HG02943 (cell line): Measurements from ENCODE around the gene PTK7.
"Not testable (repeated sequence)": the region's sequence is repeated elsewhere in the genome, so short reads cannot be mapped to it uniquely, and the experiment has no call there.

Experiments used
- ATAC-seq: cut with Tn5 transposase; IDR thresholded peaks from one replicate; pipeline ENCODE4 v1.9.1; 2021; ENCODE audit warnings: mild to moderate bottlenecking, low read depth, moderate library complexity; ENCODE audit not compliant: unreplicated experiment

PTK7 gene

DNA sequence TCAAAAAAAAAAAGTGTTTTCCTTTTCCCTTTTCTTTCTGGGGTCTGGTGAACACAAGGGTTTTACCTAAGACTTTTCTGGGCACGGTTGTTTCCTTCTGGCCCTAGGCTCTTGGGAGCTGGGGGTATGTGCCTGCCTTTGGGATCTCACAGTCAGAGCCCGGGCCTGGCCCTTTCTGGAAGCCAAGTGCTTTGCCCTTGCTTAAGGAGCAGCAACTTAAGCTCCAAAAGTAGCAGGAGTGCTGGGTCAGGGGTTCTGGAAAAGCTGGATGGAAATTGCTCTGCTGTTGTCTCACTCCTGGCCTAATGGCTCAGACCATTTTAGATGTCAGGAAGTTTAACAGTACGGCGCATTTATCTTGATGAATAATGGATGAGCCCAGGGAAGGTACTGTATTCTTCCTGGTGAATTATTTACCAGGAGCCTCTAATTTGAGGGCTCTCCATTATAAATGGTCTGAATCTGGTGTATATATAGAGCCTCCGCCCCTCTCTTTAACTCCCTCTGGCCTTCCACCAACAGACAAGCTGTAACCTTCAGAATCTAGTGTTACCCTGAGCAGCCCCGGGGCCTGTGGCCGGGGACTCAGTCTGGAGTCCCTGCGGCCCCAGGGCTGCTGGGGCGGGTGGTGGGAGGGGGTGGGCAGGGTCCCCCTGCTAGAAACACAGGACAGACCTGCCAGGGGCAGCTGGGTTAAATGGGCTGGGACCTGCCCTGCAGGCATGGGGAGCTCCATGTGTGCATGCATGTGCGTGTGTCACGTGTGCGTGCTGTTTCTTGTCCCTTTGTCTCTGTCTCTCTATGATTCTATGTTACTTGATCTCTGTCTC, 37.5 kb downstream of the PTK7 start:
- no peak for ATAC-seq

DNA sequence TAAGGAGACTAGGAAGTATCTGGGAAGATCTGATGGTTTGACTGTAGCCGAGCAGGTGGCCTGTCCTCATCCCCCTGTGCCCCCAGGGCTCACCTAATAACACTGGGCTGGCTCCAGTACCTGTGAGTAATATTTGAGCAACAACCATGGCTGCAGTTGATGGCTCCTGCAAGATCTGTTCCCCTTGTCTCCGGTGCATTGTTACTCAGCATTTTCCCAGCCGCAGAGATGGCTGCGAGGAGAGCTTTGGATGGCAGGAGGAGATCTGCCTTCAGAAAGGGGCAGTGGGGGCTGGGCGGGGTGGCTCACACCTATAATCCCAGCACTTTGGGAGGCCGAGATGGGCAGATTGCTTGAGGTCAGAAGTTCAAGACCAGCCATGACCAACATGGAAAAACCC, 39.3 kb downstream of the PTK7 start:
- no peak for ATAC-seq

DNA sequence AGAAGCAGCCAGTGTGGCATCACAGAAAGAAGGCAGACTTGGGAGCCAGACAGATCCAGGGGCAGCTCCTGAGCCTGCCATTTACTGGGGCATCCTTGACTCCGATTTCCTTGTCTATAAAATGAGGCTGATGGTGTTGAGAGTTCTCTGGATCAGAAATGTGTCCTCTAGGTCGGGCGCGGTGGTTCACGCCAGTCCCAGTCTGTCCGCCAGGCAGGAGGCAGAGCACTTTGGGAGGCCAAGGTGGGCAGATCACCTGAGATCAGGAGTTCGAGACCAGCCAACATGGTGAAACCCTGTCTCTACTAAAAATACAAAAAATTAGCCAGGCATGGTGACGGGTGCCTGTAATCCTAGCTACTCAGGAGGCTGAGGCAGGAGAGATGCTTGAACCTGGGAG, 41.4 kb downstream of the PTK7 start:
- not testable (repeated sequence) for ATAC-seq

DNA sequence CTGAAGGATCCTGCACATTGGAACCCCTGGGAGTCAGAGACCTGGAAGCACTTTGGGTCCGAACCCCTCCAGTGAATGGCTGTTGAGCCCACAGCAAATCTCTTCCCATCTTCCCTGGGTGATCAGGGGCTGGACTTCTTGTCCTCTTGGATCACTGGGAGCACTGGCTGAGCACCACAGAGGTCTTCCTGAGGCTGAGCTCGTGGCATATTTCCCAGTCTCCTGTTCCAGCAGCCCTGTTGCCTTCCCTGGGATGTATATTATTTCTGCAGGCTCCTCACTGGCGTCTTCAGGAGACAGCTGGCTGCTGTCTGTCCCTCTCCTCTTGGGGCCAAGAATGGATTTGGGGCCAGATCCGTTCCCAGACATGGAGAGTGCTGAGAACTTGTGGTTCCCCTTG, 43.4 kb downstream of the PTK7 start:
- no peak for ATAC-seq

DNA sequence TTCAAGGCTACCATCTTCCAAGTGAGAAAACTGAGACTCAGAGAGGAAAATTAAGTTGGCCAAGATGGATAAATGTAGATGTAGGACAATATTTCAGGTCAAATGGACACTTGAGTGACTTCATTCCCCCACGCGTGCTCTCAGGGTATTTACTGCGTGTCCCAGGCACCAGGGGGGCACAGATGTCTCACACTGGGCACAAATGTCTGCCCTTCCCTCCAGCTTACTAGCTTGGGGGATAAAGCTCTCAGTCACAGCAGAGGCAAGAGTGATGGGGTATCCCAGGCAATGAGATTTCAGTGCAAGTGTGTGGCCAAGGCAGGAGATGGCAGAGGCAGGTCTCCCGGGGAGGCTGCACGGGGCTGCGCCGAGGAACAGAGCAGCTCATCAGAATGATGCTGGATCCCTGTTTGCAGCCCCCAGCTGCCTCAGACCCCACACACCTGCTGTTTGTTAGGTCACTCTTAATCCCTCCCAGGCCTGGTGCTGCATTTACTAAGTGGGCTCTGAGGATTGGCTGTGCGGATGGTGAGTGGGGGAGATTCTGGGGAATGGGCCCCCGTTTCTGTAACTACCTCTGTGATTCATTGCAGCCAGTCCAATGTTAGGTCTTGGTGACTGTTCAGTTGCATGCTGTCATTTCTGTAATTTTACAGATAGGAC, 44.1 kb downstream of the PTK7 start:
- ATAC-seq = no peak

DNA sequence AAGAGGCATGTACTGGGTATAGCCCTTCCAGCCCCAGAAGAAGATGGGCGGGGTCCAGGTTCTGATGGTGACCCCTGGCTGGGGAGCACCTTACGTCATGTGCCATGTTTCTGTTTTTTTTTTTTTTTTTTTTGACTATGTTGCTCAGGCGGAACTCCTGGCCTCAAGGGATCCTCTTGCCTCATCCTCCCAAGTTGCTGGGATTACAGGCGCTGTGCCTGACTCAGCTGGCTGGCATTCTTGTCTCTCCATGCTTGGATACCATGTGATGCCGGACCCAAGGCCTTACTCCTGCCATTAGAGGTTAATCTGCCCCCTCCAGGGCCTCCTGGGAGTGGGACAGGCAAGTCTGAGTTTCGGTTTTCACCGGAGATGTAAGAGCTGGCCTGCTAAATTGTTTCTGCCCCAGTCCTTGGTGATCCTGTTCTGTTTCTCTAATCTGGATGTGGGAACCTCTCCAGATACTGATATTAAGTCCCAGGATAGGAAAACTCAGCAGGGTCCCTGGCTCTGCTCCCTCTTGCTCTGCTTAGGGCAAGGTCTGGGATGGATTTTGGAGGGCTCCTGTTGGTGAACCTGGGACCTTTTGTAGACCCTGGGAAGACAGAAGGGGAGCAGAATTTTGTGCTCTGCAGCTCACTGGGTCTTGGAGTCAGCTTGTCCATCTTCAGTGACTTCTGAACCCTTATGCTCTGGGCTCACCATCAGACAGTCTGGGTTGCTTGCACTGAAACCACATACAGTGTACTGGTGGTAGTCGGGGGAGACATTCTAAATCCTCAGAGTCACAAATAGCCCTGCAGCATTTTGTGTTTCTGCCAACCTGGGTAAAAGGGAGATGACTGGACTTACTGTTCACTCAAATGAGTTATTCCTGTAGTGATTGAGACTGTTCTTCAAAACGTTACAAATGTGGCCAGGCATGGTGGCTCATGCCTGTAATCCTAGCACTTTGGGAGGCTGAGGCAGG, 45.1 kb downstream of the PTK7 start:
- no peak for ATAC-seq

DNA sequence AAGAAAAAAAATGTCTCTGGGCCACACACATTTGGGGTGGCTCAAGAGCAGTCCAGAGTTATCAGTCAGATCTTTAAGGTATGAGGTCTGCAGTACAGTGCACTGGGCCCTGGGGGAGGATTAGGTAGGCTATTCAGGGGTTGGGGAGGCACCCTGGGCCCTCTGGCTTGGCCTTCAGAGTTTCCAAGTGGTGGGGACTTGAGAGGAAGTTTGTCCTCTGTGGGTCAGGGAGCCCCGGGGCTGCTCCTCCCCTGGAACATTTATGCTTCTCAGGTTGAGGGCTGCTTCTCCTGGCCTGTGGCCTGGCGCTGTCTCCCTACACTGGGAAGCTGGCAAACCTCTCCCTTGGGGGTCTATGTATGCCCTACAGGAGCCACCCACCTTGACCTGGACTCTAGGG, 46.0 kb downstream of the PTK7 start:
- ATAC-seq = no peak

DNA sequence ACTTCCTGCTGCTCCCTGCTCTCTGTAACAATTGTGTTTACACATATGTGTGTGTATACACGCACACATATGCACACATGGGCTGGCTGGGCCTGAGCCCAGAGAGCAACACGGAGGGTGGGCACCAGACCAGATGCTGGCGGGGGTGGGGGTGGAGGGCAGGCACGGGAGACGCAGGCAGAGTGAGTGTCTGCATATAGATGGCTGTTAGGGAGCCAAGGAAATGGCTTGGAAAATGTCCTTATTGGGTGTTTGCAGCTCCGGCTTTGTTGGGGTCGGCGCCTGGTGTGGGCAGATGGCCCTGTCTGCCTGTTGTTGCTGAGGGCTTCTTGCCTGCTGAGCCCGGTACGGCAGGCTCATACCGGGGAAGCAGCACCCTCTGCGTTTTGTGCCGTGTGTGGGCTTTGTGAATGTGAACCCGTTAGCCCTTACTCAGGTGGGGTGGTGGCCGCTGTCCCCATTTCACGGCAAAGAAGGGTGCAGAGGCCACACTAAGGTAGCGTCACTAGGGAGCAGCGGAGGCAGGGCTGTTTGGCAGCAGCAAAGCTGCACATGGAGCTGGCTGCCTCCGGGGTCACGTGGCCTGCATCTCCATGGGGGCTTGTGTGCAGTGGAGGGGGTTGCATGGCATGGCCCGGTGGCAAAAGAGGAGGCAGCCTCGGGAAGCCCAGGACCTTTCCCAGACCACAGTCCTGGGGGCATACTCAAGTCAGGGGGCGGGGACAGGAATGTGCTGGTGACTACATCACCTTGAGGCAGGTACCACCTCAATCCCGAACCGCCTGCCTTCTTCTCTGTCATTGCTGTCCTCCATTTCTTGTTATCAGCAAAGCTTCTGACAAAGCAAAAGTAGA, 47.6 kb downstream of the PTK7 start:
- ATAC-seq = no peak

DNA sequence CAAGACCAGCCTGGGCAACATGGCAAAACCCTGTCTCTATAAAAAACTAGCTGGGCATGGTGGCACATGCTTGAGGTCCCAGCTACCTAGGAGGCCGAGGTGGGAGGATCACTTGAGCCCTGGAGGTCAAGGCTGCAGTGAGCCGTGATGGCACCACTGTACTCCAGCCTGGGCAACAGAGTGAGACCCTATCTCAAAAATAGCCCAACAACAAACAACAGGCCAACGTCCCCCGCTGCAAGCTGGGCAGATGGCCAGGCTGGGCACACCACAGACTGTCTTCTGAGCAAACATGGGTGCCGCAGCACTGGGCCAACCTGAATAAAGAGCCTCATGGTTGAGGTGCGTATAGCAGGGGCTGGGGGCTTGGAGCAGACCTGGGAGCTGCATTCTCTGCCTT, 48.4 kb downstream of the PTK7 start:
- no peak for ATAC-seq

DNA sequence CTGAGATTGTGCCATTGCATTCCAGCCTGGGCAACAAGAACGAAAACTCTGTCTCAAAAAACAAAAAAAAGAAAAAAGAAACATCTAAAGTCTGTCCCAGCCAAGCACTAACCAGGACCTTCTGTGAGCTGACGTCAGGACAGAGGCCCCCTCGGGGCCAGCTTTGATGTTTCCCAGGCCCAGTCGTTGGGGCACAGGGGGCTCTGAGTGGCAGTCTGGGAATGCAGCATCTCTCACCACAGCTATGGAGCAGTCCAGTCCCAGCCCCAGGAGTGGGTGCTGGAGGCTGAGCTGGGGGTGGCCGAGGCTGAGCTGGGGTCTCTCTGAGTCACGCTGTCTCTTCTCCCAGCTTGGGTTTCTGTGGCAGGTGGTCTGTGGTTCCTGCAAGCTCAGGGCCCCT, 49.0 kb downstream of the PTK7 start:
- no peak for ATAC-seq

DNA sequence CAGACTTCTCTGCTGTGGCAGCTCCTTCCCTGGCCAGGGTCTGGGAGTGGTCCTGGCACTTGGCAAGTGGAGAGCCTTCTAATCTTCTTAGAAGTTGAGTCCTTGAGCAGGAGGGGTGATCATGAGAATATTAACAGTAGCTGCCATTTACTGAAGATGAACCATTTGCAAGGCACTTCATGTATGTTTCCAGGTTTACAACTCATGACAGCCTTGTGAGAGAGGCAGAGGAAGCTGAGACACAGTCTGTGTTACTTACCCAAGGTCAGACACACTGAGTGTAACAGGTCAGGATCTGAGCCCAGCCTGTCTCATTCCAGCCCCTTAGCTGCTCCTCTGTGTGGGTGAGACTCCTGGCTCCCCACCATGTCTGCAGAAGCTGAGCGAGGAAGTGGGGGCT, 49.4 kb downstream of the PTK7 start:
- ATAC-seq = no peak

DNA sequence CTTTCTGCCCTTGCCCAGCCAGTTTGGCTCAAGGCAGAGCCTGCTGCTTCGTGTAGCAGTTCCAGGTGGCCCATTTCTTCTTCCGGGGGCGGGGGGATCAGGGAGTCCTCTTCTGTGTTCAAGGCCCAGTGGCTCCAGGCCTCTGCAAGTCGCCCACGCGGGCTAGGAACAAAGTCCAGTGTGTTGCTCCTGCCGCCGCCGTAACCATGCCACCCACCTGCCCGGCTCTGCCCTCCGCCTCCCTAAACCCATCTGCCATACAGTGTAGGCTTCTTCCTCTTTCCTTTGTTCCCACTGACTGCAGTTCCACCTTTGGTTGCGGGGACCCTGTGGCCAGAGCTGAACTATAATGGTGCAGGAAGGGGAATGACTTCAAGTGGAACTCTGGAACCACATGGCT, 51.1 kb downstream of the PTK7 start:
- ATAC-seq = no peak

DNA sequence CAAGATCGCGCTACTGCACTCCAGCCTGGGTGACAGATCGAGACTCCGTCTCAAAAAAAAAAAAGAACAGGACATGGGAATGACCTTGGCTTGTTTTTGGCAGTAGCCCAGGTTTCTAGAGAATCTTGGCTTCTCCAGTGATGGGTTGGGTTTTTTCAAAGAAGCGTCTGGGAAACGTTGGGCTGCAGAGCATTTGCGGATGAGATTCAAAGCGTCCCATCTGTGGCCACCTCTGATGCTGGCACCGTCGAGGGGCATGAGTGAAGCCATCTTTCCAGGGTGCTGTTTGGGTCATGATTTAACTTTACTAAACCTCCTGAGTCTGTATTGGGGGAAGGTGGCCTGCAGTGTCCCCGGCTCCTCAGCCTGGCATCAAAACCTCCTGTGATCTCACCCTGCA, 51.8 kb downstream of the PTK7 start:
- no peak for ATAC-seq

DNA sequence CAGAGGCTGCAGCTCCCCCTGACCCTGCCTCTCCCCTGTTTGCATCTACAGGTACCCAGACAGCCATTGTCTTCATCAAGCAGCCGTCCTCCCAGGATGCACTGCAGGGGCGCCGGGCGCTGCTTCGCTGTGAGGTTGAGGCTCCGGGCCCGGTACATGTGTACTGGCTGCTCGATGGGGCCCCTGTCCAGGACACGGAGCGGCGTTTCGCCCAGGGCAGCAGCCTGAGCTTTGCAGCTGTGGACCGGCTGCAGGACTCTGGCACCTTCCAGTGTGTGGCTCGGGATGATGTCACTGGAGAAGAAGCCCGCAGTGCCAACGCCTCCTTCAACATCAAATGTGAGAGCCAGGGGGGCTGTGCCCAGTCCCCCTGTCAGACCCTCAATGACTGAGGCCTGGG, 52.8 kb downstream of the PTK7 start:
- no peak for ATAC-seq

DNA sequence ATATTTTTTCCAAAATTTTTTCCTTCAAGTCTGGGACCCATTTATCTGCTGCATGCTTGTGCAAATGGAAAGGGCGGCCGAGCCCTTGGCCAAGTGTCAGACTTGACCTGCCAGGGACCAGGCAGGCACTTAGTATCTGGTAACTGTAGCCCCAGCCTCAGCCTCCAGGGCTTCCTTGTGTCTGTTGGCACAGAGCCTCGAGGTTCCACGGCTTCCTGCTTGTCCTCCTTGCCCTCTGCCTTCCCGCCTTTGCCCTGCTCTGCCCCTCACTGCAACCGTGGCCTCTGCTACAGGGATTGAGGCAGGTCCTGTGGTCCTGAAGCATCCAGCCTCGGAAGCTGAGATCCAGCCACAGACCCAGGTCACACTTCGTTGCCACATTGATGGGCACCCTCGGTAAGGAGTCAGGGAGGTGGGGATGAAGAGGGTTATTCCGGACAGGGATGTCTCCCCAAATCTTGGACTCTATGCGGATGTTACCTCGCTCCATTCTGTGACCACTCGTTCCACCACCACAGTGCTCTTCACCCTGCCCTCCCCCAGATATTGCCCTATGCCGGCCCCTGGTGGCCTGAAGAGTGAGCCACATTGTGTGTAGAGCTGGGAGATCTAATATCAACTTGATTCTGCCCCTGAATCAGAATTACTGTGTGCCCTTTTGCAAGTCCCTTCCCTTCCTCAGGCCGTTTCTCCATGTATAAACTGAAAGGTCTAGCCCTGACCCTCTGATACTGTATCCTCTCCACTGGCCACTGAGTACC, 53.5 kb downstream of the PTK7 start:
- no peak for ATAC-seq

DNA sequence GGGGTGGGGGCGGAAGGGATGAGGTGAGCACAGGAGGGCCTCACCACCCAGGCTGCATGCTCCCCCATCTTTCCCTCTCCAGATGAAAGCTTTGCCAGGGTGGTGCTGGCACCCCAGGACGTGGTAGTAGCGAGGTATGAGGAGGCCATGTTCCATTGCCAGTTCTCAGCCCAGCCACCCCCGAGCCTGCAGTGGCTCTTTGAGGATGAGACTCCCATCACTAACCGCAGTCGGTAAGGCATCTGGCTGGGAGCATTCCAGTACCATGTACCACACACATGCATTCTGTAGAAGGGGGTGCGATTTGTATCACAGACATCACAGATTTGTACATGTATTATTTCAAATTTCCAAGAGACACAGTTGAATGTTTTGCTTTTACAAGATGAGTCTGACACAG, 54.3 kb downstream of the PTK7 start:
- ATAC-seq = no peak

DNA sequence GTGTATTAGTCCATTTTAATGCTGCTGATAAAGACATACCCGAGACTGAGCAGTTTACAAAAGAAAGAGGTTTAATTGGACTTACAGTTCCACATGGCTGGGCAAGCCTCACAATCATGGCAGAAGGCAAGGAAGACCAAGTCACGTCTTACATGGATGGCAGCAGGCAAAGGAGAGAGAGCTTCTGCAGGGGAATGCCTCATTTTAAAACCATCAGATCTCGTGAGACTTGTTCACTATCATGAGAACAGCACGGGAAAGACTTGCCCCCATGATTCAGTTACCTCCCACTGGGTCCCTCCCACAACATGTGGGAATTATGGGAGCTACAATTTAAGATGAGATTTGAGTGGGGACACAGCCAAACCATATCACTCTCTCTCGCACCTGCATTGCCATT, 55.3 kb downstream of the PTK7 start:
- not testable (repeated sequence) for ATAC-seq

DNA sequence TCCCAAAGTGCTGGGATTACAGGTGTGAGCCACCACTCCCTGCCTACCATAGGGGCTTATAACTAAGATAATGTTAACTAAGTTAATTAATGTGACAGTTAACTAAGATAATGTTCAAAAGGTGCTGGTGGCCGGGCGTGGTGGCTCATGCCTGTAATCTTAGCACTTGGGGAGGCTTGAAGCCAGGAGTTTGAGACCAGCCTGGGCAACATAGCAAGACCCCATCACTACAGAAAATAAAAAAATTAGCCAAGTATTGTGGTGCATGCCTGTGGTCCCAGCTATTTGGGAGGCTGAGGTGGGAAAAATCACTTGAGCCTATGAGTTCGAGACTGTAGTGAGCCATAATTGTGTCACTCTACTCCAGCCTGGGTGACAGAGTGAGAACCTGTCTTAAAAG, 62.2 kb downstream of the PTK7 start:
- no peak for ATAC-seq

DNA sequence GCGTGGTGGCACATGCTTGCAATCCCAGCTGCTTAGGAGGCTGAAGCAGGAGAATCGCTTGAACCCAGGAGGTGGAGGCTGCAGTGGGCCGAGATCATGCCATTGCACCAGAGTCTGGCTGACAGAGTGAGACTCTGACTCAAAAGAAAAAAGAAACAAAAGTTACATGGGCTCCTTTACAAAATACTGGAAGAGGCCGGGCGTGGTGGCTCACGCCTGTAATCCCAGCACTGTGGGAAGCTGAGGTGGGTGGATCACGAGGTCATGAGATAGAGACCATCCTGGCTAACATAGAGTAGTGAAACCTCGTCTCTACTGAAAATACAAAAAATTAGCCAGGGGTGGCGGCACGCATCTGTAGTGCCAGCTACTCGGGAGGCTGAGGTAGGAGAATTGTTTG, 63.9 kb downstream of the PTK7 start:
- not testable (repeated sequence) for ATAC-seq
